ENCODE data around the gene RBM47.

DNA sequence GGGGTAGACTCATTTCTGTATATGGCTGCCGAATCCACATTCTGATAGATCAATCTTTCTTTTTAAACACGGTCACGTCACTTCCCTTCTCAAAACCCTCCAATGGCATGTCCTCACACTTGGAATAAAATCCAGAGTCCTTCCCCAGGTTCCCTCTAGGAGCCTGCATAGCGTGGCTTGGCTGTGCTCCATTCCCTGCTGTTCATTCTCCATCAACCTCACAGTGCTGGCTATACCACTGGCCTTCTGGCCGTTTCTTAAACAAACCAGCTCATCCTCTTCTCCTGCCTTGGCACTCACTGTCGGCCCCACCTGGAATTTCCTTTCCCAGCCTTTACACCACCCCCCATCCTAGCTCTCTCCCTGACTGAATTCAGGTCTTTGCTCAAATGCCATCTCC lies 77.1 kb downstream of the RBM47 start:
- TF ChIP-seq GATA2 (IDR thresholded peaks at IDR 0.05; ENCODE audit: low read depth, low read length) (no peak), GATA3 (IDR thresholded peaks at IDR 0.05; ENCODE audit: low read depth, low read length) (no peak)

Data from SH-SY5Y (cell line).